HG02571 (cell line): ENCODE data around the gene PAPPA2.
"Not testable (repeated sequence)": the region's sequence is repeated elsewhere in the genome, so short reads cannot be mapped to it uniquely, and the experiment has no call there.

Source experiments
- ATAC-seq: cut with Tn5 transposase; IDR thresholded peaks from one replicate; pipeline ENCODE4 v1.9.1; 2021; ENCODE audit warnings: mild to moderate bottlenecking, moderate library complexity; ENCODE audit not compliant: unreplicated experiment

PAPPA2 gene, protein sequence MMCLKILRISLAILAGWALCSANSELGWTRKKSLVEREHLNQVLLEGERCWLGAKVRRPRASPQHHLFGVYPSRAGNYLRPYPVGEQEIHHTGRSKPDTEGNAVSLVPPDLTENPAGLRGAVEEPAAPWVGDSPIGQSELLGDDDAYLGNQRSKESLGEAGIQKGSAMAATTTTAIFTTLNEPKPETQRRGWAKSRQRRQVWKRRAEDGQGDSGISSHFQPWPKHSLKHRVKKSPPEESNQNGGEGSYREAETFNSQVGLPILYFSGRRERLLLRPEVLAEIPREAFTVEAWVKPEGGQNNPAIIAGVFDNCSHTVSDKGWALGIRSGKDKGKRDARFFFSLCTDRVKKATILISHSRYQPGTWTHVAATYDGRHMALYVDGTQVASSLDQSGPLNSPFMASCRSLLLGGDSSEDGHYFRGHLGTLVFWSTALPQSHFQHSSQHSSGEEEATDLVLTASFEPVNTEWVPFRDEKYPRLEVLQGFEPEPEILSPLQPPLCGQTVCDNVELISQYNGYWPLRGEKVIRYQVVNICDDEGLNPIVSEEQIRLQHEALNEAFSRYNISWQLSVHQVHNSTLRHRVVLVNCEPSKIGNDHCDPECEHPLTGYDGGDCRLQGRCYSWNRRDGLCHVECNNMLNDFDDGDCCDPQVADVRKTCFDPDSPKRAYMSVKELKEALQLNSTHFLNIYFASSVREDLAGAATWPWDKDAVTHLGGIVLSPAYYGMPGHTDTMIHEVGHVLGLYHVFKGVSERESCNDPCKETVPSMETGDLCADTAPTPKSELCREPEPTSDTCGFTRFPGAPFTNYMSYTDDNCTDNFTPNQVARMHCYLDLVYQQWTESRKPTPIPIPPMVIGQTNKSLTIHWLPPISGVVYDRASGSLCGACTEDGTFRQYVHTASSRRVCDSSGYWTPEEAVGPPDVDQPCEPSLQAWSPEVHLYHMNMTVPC (N-terminal part only)

GRCh38 chr1:176462674-176463378 lies at the start of gene PAPPA2:
Gene PAPPA2 (plus strand): TSS chr1:176463175. CDS start chr1:176556323, 93,148 bp downstream.
- ATAC-seq = no peak

DNA sequence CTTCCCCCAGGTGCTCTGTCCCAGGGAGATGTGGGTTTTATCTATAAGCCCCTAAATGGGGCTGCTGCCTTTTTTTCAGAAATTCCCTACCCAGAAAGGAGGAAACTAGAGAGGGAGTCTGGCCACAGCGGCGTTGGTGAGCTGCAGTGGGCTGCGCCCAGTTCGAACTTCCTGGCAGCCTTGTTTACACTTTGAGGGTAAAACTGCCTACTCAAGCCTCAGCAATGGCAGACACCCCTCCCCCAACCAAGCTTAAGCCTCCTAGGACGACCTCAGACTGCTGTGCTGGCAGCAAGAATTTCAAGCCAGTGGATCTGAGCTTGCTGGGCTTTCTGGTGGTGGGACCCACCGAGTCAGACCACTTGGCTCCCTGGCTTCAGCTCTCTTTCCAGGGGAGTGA lies 46.2 kb upstream of the PAPPA2 start:
- ATAC-seq = no peak

DNA sequence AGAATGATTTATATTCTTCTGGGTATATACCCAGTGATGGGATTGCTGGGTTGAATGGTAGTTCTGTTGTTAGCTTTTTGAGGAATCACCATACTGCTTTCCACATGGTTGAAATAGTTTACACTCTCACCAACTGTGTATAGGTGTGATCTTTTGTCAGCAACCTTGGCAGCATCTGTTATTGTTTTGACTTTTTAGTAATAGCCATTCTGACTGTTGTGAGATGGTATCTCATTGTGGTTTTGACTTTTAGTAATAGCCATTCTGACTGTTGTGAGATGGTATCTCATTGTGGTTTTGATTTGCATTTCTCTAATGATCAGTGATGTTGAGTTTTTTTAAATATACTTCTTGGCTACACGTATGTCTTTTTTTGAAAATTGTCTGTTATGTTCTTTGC lies 43.4 kb upstream of the PAPPA2 start:
- not testable (repeated sequence) for ATAC-seq

DNA sequence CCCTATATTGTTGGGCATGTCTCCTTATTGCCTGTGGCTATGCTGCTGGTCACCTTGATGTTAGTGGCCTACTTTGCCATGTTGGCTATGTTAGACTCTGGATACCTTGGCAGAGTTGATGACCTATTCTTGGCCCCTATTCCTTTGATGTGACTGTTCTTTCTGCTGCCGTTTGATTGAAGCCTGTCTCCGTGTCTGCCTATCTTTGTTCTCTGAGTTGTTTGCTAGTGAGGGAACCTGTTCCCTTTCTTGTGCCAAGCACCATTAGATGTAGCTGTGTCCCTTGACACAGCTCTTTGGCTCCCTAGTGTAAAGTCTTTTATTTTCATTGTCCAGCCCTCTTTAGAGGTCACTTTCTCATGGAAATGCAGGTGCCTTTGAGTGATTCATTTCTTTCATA lies 28.7 kb upstream of the PAPPA2 start:
- ATAC-seq = no peak

DNA sequence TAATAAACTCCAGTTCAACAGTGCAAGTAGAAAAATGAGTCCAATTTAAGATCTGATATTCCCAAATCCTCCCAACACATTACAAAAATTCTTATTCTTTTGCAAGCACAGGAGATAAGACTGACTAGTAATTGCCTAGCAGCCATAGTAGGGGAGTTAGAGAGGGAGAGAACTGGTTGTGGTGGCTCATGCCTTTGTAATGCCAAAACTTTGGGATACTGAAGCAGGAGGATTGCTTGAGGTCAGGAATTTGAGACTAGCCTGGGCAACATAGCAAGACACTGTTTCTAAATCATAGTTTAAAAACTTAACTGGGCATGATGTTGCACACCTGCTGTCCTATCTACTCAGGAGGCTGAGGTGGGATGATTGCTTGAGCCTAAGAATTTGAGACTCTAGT lies 26.7 kb upstream of the PAPPA2 start:
- no peak for ATAC-seq

- no peak for ATAC-seq
Observed at GRCh38 chr1:176440176-176440575, 22.8 kb upstream of the PAPPA2 start.

DNA sequence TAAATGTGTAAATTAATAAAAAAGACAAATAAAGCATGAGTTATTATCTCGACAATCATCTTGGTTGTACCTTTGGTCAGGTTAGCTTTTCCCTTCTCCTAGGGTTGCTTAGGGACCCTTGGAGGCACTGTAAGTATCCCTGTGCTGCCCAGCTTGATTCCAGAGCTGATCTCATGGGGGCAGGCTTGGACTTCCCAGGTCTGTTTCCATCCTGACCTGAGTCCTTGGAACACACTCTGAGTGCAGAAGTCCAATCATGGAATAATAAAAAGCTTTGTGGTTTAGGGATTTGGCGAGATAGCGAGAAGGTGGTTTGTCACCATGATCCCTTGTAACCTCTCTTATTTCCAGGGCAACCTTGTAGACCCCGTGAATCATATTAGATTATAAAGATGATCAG lies 18.7 kb upstream of the PAPPA2 start:
- no peak for ATAC-seq

DNA sequence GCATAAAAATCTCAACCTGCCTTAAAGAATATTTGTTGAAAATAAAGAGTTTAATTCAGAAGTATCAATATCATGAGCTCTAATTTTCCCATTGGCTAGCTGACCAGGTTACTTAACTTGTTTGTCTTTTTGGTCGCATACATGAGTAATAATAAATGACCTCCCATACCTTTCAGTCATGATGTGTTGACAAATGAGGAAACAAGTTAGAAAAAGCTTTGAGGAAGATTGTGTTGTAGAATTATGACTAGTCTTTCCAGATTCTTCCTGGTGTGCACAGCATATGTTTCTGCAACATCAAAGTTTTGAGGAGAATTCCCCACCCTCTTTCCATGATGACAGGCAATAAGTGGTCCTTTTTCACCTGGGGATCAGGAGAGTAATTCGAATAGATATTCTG lies 17.6 kb upstream of the PAPPA2 start:
- no peak for ATAC-seq

- no peak for ATAC-seq
Observed at GRCh38 chr1:176448340-176448739, 14.6 kb upstream of the PAPPA2 start.

DNA sequence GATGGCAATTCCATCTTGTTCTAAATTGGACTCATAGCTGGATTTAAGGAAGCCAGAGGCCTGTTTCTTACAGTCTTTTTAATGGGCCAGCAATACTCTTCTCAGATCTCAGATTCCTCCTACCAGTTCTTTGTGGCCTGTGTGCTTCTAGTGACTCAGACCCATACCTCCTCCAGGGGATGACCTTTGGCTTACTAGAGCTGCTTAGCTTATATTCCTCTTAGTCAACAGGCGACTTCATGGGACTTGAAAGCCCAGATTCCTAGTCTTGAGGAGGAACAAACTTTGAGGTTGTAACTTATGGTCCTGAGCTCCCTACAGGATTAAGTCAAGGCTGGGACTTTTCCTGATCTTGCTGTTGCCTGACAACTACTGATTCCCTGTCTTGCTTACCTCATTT lies 12.4 kb upstream of the PAPPA2 start:
- ATAC-seq = no peak

- not testable (repeated sequence) for ATAC-seq
Observed at GRCh38 chr1:176451741-176452140, 11.2 kb upstream of the PAPPA2 start.

GRCh38 chr1:176456795-176457194 lies 6.2 kb upstream of the PAPPA2 start:
- no peak for ATAC-seq

DNA sequence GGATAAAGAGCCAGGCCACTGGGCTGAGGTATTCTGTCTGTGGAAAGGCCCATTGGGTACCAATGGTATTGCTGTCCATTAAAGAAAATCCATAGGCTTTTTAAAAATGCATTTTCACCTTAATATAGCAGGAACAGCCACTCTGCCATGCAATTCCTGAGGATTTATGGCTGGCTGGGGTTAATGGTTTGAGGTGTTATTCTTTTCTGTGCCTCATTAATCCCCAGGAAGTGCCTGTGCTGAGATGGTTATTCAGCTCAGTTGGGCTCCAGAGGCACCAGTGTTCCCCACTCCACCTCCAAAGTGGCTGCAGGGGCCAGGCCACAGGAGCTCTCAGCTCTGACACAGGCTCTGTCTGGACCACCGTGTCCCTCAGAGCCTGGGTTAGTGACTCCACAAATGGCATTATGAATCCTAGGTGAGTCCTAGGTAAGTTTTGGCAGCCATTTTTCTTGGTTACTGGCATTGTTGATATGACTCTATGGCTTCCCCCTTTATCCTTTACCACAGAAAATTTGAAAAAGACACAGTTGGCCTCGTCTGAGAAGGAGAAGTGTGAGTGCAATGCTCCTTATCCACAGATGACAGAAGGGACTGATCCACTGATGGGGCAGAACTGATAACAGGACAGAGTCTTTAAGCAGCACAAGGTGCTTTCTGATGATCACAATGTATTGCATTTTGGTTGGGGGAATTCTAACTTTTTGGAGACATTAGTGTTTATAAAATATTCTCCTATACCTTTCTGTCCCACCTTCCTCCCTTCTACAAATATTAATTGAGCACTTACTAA lies 2.2 kb upstream of the PAPPA2 start:
- ATAC-seq = no peak

- no peak for ATAC-seq
Observed at GRCh38 chr1:176461576-176461975, 1.4 kb upstream of the PAPPA2 start.

DNA sequence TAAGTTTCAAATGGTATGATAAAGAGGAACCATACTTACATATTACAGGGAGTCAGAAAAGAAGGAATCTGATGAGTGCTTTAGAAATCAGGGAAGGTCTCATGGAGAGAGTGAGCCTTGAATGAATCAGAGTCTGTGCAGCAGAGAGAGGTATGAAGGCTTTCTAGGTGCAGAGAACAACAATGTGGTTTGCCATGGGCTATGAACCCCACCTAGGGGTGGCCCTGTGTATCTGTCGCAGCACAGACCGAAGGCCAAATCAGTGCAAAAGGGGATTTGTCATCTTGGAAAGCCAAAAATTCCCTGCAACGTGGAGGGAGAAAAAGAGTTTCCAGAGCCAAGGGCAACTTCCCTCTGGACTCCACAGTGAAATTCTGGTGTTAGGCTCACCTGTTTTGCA lies 3.5 kb downstream of the PAPPA2 start:
- no peak for ATAC-seq

- no peak for ATAC-seq
Observed at GRCh38 chr1:176469450-176470010, 6.6 kb downstream of the PAPPA2 start.

DNA sequence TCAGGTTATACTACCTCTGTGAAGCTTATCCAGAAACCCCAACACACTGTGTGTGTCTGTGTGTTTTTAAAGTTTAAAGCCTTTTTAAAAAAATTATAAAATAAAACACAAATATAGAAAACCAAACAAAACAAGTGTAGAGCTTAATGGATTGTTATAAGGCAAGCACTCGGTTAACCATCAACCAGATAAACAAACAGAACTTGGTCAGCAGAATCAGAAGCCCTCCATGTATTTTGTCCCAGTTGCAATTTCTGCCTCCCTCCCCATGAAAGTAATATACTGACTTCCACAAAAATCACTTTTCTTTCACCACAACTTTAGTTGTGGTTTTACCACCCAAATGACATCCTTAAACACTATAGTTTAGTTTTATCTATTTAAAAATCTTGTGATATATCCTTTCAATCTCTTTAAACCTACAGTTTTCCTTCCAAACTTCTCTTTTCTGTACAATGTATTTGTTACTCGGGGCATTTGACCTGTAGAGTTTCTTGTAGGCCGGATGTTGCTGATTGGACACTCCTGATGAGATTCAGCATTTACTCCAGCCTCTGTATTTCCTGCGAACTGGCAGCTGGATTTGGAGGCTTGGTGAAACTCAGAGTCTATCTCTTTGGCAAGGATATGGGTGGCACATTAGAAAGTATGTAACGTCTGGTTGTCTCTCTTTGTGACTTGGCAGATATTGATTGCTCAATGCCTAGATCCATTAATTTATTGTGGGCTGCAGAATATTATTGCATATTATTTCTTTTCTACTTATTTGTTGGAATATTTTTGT lies 8.6 kb downstream of the PAPPA2 start:
- ATAC-seq = no peak

GRCh38 chr1:176479971-176480370 lies 17.0 kb downstream of the PAPPA2 start:
- ATAC-seq = no peak

GRCh38 chr1:176480750-176481149 lies 17.8 kb downstream of the PAPPA2 start:
- ATAC-seq = no peak
